DMS53 treated with DMSO at 0.1 percent for 48 hours (cell line): ENCODE measurements around the gene OR5AR1.
"Not testable (repeated sequence)": the region's sequence is repeated elsewhere in the genome, so short reads cannot be mapped to it uniquely, and the experiment has no call there.

Experiments used
- DNase-seq: peaks from one replicate; lab custom pipeline; 2025; ENCODE audit not compliant: unreplicated experiment; lab: John Stamatoyannopoulos, UW

OR5AR1 gene

GRCh38 chr11:56663386-56663785 lies at the start of gene OR5AR1:
Gene OR5AR1, plus strand, starts transcription at chr11:56663686. Its CDS starts 0 bp downstream, at chr11:56663686.
- no peak for DNase-seq

GRCh38 chr11:56624661-56625110 lies 38.8 kb upstream of the OR5AR1 start:
- DNase-seq = peak; percentile 31

- no peak for DNase-seq
Observed at GRCh38 chr11:56625946-56626345, 37.5 kb upstream of the OR5AR1 start.

- DNase-seq = no peak
Observed at GRCh38 chr11:56632329-56632728, 31.2 kb upstream of the OR5AR1 start.

- DNase-seq = no peak
Observed at GRCh38 chr11:56636861-56637260, 26.6 kb upstream of the OR5AR1 start.

GRCh38 chr11:56637500-56637899 lies 26.0 kb upstream of the OR5AR1 start:
- DNase-seq = peak; percentile 2

GRCh38 chr11:56642339-56642738 lies 21.1 kb upstream of the OR5AR1 start, which contains the start of gene OR5AP2:
Gene OR5AP2, minus strand, starts transcription at chr11:56642439. Its CDS starts 0 bp downstream, at chr11:56642439.
- no peak for DNase-seq

- DNase-seq = no peak
Observed at GRCh38 chr11:56659755-56660154, 3.7 kb upstream of the OR5AR1 start.

GRCh38 chr11:56670984-56671383 lies 7.5 kb downstream of the OR5AR1 start:
- DNase-seq = no peak

- no peak for DNase-seq
Observed at GRCh38 chr11:56688554-56689100, 25.1 kb downstream of the OR5AR1 start.

GRCh38 chr11:56691179-56691578 lies 27.7 kb downstream of the OR5AR1 start:
- not testable (repeated sequence) for DNase-seq

GRCh38 chr11:56693428-56693827 lies 29.9 kb downstream of the OR5AR1 start:
- no peak for DNase-seq

GRCh38 chr11:56698795-56699194 lies 35.3 kb downstream of the OR5AR1 start, which contains the start of gene OR9G1:
Gene OR9G1, plus strand, starts transcription at chr11:56699095. Its CDS starts 1,293 bp downstream, at chr11:56700388.
- no peak for DNase-seq

- DNase-seq = no peak
Observed at GRCh38 chr11:56700242-56700913, 36.9 kb downstream of the OR5AR1 start.

GRCh38 chr11:56700914-56701485 lies 37.5 kb downstream of the OR5AR1 start:
- DNase-seq = no peak

GRCh38 chr11:56705784-56706396 lies 42.4 kb downstream of the OR5AR1 start:
- no peak for DNase-seq

- no peak for DNase-seq
Observed at GRCh38 chr11:56706486-56706885, 43.0 kb downstream of the OR5AR1 start.

- no peak for DNase-seq
Observed at GRCh38 chr11:56714206-56714605, 50.7 kb downstream of the OR5AR1 start.
